Neural crest cell (in vitro differentiated cells): Measurements from ENCODE around the gene ATXN7L1. TPM values are rescaled to one million over a fixed set of nuclear protein-coding genes. Genes with fewer than 3 reads are reported as not detected.

Source experiments
- DNase-seq: peaks from one replicate; pipeline ENCODE4 v3.0.0; 2021; ENCODE audit warnings: low read depth, mixed read lengths, low spot score
- H3K27ac Mint-ChIP-seq: one replicate; pipeline ENCODE4 v1.8.0; 2021; ENCODE audit warnings: mild to moderate bottlenecking, mixed read lengths; ENCODE audit not compliant: unreplicated experiment
- H3K27me3 Mint-ChIP-seq: 2 replicates; pipeline ENCODE4 v1.8.0; 2021; ENCODE audit warnings: low read depth, mild to moderate bottlenecking, mixed read lengths
- H3K36me3 Mint-ChIP-seq: 2 replicates; pipeline ENCODE4 v1.8.0; 2021; ENCODE audit warnings: low read depth, mild to moderate bottlenecking, mixed read lengths
- H3K4me1 Mint-ChIP-seq: 2 replicates; pipeline ENCODE4 v1.8.0; 2021; ENCODE audit warnings: mixed read lengths
- H3K4me3 Mint-ChIP-seq: one replicate; pipeline ENCODE4 v1.8.0; 2021; ENCODE audit warnings: mild to moderate bottlenecking, mixed read lengths
- H3K9me3 Mint-ChIP-seq: 2 replicates; pipeline ENCODE4 v1.8.0; 2021; ENCODE audit warnings: mixed read lengths
- CTCF ChIP-seq: fragments of 200-600 bp; sonication (generic); conservative IDR thresholded peaks from 2 replicates; pipeline ENCODE4 v1.5.0; 2021; ENCODE audit warnings: antibody characterized with exemption, mild to moderate bottlenecking
- total RNA-seq: library from RNA; stranded (reverse); gene quantifications from 2 replicates; pipeline ENCODE4 v1.2.1, GENCODE V29; 2021

ATXN7L1 gene
- total RNA-seq, 1 donor from 2014 or later: 14.4 TPM

DNA sequence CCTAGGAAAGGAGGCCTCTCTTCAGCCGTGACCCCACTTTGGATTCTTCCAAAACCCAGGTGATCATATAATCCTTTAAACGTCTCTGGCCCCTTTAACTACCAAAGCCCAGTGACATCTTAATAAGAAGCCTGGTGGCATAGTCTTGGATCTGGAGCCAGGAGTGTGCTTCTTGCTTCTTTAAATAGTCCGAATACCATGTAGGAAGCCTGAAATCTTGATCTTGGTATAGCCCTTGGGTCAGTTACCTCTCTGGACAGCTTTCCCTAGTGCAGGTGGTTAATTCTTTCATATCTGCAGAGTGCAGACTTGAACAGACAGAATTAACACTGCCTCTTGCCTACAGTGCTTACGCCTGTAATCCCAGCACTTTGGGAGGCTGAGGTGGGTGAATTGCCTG is 156.5 kb downstream of the ATXN7L1 start:
- no peaks in the 10 kb centered on the region for H3K9me3 Mint-ChIP-seq
- H3K36me3 Mint-ChIP-seq: no peaks in the 10 kb centered on the region
- no peaks in the 10 kb centered on the region for H3K27me3 Mint-ChIP-seq
- TF ChIP-seq CTCF: no peak
- peaks cover 28% of the 10 kb centered on the region for H3K4me1 Mint-ChIP-seq
- no peak overlapping the region for H3K4me3 Mint-ChIP-seq
- no peak for DNase-seq
- H3K27ac Mint-ChIP-seq: no peak overlapping the region

- TF ChIP-seq CTCF: no peak
- H3K9me3 Mint-ChIP-seq: no peaks in the 10 kb centered on the region
- H3K4me1 Mint-ChIP-seq: peaks cover 23% of the 10 kb centered on the region
- H3K27ac Mint-ChIP-seq: no peak overlapping the region
- DNase-seq: no peak
- H3K27me3 Mint-ChIP-seq: no peaks in the 10 kb centered on the region
- H3K36me3 Mint-ChIP-seq: no peaks in the 10 kb centered on the region
- no peak overlapping the region for H3K4me3 Mint-ChIP-seq
These were observed 157.0 kb downstream of the ATXN7L1 start for GRCh38 chr7:105719395-105719794.

DNA sequence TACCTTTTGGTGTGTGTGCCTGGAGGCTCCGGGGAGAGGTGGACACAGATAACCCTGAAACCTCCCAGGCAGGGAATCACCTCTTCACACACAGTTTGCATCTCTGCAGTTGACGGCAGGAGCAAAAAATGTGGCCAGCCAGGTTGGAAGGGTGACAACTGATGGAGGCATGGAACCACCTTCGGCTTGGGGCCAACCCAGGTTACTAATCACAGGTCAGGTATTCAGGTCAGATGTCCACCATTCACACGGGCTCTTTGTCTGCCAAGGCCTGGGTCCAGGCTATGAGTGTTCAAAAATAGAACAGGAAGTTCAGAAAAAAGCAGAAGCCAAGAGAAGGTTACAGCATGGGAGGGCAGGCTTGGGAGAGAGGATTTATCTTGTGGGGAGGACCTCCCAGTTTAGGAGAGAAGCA is 157.9 kb downstream of the ATXN7L1 start:
- no peaks in the 10 kb centered on the region for H3K36me3 Mint-ChIP-seq
- H3K27me3 Mint-ChIP-seq: no peaks in the 10 kb centered on the region
- no peaks in the 10 kb centered on the region for H3K9me3 Mint-ChIP-seq
- H3K4me3 Mint-ChIP-seq: no peak overlapping the region
- no peak for TF ChIP-seq CTCF
- DNase-seq: no peak
- H3K27ac Mint-ChIP-seq: no peak overlapping the region
- peaks cover 15% of the 10 kb centered on the region for H3K4me1 Mint-ChIP-seq

DNA sequence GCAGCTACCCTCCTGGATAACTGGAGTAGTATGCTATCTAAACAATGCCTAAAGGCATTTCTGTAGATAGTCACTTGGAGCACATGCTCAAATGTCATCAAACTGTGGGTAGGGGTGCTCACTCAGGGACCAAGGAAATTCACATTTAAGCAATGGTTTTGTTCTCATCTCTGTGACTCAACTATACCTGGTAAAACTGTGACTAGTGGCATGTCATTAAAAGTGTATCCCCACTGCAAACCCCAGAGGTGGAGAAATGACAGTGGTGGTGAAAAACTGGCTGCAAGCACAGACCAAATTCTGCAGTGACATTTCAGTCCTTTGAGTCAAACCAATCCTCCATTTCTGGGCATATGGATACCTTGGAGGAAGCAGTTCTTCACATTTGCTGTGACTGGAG is 160.9 kb downstream of the ATXN7L1 start:
- Mint-ChIP-seq H3K9me3 (peaks cover 6% of the 10 kb centered on the region), H3K27me3 (no peaks in the 10 kb centered on the region), H3K4me1 (peaks cover 9% of the 10 kb centered on the region), H3K27ac (no peak overlapping the region), H3K36me3 (peaks cover 21% of the 10 kb centered on the region), H3K4me3 (no peak overlapping the region)
- DNase-seq: no peak
- TF ChIP-seq CTCF: no peak

DNA sequence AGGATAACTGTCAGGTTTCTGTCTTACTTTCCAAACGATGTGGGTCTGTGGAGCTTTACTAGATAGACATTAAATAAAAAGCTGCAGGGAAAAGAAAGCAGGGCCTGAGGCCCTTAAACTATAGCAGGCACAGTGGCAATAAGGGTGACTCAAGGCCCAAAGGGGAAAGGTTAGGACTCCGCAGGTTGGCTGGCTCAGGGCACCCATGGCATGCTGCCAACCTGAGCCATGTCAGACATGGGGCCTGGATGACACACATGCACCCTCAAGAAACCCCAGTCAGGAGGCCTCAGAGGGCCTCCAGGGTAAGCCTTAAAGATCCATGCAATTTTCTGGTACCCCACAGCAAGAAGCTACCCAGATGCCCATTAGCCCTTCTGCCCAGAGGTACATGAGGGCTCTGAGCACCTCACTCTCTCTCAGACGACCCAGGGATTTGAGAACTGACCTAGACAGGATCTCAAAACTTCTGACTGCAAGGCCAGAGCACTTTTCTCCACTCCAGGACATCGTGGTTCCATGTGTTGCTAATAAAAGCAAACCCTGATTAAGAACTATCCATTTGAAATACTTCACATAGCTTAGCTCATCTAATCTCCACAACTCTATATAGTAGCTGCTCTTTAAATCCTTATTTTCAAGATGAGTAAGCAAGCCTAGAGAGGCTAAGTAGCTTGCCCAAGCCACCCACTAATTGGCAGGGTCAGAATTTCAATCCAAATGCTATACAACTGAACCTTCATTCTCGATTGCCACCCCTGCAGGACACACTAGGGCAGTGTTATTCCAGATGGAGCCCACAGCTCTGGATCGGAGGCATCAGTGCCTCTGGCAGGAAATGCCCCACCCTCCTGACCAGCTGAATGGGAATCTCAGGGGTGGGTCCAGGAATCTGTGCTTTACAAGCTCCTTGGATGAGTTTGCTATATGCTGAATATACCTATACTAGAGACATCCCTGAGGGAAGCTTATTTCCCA is 162.6 kb downstream of the ATXN7L1 start:
- TF ChIP-seq CTCF: no peak
- Mint-ChIP-seq H3K36me3 (peaks cover 30% of the 10 kb centered on the region), H3K4me1 (peaks cover 4% of the 10 kb centered on the region), H3K9me3 (peaks cover 10% of the 10 kb centered on the region), H3K4me3 (no peak overlapping the region), H3K27me3 (no peaks in the 10 kb centered on the region), H3K27ac (no peak overlapping the region)
- no peak for DNase-seq
